ENCODE measurements around the gene PPP2R3A.
"Not testable (repeated sequence)": the region's sequence is repeated elsewhere in the genome, so short reads cannot be mapped to it uniquely, and the experiment has no call there.

Gene PPP2R3A

DNA sequence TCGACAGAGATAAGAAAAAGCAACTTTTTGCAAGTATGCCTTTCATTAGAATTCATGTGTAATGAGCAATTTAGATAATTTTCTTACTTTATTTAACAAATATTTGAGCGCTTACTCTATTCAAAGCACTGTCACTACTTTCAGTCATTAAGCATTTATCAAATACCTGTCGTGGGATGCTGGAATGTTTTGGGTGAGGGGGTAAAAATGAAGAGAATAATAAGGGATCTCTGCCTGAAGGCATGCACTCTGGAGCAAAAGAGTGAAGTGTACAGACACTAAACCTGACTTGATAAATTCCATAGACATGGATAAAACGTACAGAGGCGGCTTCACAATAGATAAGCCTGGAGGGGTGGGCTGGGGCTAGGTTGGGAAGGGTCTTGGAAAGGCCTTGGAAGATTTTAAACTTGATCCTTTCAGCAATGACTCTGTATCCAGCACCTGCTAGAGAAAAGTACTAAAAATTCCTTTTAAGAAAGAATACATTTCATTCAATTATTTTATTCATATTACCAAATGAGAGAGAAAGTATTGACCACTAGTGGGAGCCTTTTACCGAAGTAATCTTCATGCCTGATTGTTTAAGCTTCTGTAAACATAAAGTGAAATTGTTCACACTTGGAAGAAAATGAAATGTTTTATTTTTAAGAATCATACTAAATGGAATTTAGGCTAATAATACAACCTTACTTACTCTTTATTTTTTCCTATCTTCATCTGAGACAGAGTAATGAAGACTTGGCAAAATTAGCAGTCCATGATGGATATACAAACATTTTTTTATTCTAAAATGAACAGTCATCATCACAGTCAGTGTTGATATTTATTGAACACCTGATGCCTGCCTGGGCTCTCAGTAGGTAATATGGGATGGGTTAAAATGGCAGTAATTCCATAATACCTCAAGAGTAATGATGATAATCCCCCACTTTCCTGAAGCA lies 113.2 kb downstream of the PPP2R3A start:
- Mint-ChIP-seq H3K4me1 (ENCODE audit: low read depth) (no peaks in the 10 kb centered on the region), H3K27me3 (no peaks in the 10 kb centered on the region), H3K9me3 (ENCODE audit: low read depth) (no peaks in the 10 kb centered on the region), H3K27ac (no peak overlapping the region), H3K36me3 (peaks cover 4% of the 10 kb centered on the region), H3K4me3 (no peak overlapping the region)

DNA sequence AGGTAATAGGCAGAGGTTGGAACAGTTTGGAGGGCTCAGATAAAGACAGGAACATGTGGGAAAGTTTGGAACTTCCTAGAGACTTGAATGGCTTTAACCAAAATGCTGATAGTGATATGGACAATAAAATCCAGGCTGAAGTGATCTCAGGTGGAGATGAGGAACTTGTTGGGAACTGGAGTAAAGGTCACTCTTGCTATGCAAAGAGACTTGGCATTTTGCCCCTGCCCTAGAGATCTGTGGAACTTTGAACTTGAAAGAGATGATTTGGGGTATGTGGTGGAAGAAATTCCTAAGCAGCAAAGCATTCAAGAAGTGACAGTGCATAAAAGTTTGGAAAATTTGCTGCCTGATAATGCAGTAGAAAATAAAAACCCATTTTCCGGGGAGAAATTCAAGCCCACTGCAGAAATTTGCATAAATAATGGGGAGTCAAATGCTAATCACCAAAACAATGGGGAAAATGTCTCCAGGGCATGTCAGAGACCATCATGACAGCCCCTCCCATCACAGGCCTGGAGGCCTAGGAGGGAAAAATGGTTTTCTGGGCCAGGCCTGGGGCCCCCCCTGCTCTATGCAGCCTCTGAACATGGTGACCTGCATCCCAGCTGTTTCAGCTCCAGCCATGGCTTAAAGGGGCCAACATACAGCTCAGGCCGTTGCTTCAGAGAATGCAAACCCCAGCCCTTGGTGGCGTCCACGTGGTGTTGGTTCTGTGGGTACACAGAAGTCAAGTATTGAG lies 118.3 kb downstream of the PPP2R3A start:
- not testable (repeated sequence) for H3K27ac Mint-ChIP-seq; H3K4me3 Mint-ChIP-seq; H3K9me3 Mint-ChIP-seq (ENCODE audit: low read depth); H3K4me1 Mint-ChIP-seq (ENCODE audit: low read depth); H3K36me3 Mint-ChIP-seq; H3K27me3 Mint-ChIP-seq

DNA sequence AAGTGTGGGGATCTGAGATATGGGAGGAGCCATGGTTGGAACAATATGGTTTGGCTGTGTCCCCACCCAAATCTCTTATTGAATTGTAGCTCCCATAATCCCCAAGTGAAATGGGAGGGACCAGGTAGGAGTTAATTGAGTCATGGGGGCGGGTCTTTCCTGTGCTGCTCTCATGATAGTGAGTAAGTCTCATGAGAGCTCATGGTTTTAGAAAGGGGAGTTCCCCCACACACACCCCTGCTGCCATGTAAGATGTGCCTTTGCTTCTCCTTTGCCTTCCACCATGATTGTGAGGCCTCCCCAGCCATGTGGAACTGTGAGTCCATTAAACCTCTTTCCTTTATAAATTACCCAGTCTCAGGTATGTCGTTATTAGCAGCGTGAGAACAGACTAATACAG lies 119.5 kb downstream of the PPP2R3A start:
- not testable (repeated sequence) for H3K4me1 Mint-ChIP-seq (ENCODE audit: low read depth); H3K27ac Mint-ChIP-seq; H3K9me3 Mint-ChIP-seq (ENCODE audit: low read depth); H3K36me3 Mint-ChIP-seq; H3K27me3 Mint-ChIP-seq; H3K4me3 Mint-ChIP-seq

DNA sequence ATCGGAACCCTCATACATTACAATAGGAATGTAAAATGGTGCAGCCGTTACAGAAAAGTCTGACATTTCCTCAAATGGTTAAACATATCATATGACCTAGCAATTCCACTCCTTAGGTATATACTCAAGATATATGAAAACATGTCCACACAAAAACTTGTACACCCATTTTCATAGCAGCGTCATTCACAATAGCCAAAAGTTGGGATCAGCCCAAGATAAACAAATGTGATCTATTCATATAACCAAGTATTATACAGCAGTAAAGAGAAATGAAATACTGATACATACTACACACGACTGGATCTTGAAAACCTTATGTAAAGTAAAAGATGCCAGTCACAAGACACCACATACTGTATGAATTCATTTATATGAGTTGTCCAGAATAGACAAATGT lies 128.2 kb downstream of the PPP2R3A start:
- no peaks in the 10 kb centered on the region for H3K9me3 Mint-ChIP-seq (ENCODE audit: low read depth)
- no peak overlapping the region for H3K27ac Mint-ChIP-seq
- H3K36me3 Mint-ChIP-seq = peaks cover 4% of the 10 kb centered on the region
- no peaks in the 10 kb centered on the region for H3K4me1 Mint-ChIP-seq (ENCODE audit: low read depth)
- no peak overlapping the region for H3K4me3 Mint-ChIP-seq
- H3K27me3 Mint-ChIP-seq = no peaks in the 10 kb centered on the region

DNA sequence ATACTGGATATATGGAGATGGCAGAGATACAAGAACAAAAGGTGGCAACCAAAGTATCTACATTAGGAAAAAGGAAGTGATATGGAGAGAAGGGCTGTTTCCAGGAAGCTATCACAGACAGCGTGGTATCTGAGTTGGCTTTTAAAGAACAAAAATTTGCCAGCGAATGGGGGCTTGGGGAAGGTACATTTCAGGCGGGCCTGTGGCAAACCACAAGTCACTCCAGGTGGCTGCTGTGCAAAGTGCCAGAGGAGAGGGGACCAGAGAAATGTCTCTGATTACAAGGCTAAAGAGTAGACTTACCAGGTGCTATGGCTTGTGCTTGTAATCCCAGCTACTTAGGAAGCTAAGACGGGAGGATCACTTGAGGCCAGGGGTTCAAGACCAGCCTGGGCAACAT lies 139.5 kb downstream of the PPP2R3A start:
- no peak overlapping the region for H3K27ac Mint-ChIP-seq
- no peak overlapping the region for H3K4me3 Mint-ChIP-seq
- no peaks in the 10 kb centered on the region for H3K27me3 Mint-ChIP-seq
- no peaks in the 10 kb centered on the region for H3K9me3 Mint-ChIP-seq (ENCODE audit: low read depth)
- H3K4me1 Mint-ChIP-seq (ENCODE audit: low read depth) = peaks cover 15% of the 10 kb centered on the region
- H3K36me3 Mint-ChIP-seq = peaks cover 3% of the 10 kb centered on the region

DNA sequence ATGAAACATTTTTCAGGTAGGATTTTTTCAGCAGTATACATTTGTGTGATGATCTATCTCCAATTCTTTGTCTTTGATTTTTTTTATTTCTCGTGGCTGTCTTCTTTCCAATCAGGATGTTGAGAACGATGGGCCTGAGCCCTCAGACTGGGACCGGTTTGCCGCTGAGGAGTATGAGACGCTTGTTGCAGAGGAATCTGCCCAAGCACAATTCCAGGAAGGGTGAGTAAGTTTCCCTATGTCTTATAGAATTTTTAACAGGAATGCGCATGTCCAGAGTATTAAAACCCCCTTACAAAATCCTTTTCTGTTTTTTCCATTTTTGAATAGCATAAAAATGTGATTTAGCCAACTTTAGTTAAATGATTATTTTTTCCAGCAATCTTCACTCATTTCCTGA lies 140.6 kb downstream of the PPP2R3A start:
- Mint-ChIP-seq H3K27ac (no peak overlapping the region), H3K4me1 (ENCODE audit: low read depth) (peaks cover 16% of the 10 kb centered on the region), H3K36me3 (peaks cover 4% of the 10 kb centered on the region), H3K9me3 (ENCODE audit: low read depth) (no peaks in the 10 kb centered on the region), H3K27me3 (no peaks in the 10 kb centered on the region), H3K4me3 (no peak overlapping the region)

DNA sequence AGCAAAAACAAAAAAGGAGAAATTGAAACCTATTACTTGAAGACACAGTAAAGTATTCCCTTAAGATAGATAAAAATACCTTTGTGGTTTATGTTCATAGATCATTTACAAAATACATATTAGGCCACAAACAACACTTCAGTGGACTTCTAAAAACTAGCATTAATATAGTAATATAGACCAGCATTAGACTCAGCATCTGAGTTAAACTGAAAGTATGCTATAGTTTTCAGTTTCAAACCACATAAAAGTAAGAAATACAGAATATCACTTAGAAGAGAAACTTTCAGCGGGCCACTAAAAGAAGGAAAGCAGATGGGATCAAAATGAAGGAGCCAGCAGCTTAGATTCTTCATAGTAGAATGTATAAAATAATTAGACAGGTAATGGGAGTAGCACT lies 144.0 kb downstream of the PPP2R3A start:
- Mint-ChIP-seq H3K4me3 (no peak overlapping the region), H3K27me3 (no peaks in the 10 kb centered on the region), H3K36me3 (peaks cover 7% of the 10 kb centered on the region), H3K9me3 (ENCODE audit: low read depth) (no peaks in the 10 kb centered on the region), H3K27ac (no peak overlapping the region), H3K4me1 (ENCODE audit: low read depth) (peaks cover 16% of the 10 kb centered on the region)

DNA sequence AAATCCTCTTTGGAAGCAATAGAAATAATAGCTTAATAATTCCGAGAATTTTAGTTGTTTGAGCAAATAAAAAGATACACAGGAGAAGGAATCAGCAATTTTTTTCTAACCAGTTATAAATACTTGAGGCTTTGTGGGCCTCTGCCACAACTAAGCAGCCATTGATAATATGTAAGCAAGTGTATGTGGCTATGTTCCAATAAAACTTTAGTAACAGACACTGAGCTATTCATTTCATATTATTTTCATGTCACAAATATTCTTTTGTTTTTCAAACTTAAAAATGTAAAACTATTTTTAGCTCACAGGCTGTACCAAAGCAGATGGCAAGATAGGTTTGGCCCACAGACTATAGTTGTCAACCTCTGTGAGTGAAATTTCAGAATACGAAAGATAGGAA lies 145.0 kb downstream of the PPP2R3A start:
- Mint-ChIP-seq H3K4me3 (no peak overlapping the region), H3K4me1 (ENCODE audit: low read depth) (peaks cover 12% of the 10 kb centered on the region), H3K27me3 (no peaks in the 10 kb centered on the region), H3K36me3 (peaks cover 9% of the 10 kb centered on the region), H3K9me3 (ENCODE audit: low read depth) (no peaks in the 10 kb centered on the region), H3K27ac (no peak overlapping the region)

DNA sequence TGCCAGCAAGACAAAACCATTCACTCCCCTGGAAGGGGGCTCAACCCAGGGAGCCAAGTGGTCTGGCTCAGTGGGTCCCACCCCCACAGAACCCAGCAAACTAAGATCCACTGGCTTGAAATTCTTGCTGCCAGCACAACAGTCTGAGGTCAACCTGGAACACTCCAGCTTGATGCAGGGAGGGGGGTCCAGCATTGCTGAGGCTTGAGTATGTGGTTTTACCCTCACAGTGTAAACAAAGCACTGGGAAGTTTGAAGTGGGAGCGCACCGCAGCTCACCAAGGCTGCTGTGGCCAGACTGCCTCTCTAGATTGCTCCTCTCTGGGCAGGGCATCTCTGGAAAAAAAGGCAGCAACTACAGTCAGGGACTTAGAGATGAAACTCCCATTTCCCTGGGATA lies 148.9 kb downstream of the PPP2R3A start:
- no peaks in the 10 kb centered on the region for H3K27me3 Mint-ChIP-seq
- no peak overlapping the region for H3K27ac Mint-ChIP-seq
- H3K36me3 Mint-ChIP-seq = peaks cover 17% of the 10 kb centered on the region
- no peaks in the 10 kb centered on the region for H3K9me3 Mint-ChIP-seq (ENCODE audit: low read depth)
- peaks cover 8% of the 10 kb centered on the region for H3K4me1 Mint-ChIP-seq (ENCODE audit: low read depth)
- H3K4me3 Mint-ChIP-seq = no peak overlapping the region

DNA sequence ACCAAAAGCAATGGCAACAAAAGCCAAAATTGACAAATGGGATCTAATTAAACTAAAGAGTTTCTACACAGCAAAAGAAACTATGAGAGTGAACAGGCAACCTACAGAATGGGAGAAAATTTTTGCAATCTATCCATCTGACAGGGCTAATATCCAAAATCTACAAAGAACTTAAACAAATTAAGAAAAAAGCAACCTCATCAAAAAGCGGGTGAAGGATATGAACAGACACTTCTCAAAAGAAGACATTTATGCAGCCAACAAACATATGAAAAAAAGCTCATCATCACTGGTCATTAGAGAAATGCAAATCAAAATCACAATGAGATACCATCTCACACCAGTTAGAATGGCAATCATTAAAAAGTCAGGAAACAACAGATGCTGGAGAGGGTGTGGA lies 153.8 kb downstream of the PPP2R3A start:
- H3K36me3 Mint-ChIP-seq = peaks cover 11% of the 10 kb centered on the region
- H3K27ac Mint-ChIP-seq; H3K27me3 Mint-ChIP-seq; H3K9me3 Mint-ChIP-seq (ENCODE audit: low read depth); H3K4me1 Mint-ChIP-seq (ENCODE audit: low read depth); H3K4me3 Mint-ChIP-seq: not testable (repeated sequence)

DNA sequence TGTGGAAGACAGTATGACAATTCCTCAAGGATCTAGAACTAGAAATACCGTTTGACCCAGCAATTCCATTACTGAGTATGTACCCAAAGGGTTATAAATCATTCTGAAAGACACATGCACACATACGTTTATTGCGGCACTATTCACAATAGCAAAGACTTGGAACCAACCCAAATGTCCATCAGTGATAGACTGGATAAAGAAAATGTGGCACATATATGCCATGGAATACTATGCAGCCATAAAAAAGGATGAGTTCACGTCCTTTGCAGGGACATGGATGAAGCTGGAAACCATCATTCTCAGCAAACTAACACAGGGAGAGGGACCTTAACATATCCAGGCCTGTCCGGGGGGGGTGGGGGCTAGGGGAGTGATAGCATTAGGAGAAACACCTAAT lies 154.3 kb downstream of the PPP2R3A start:
- H3K27ac Mint-ChIP-seq; H3K27me3 Mint-ChIP-seq; H3K4me1 Mint-ChIP-seq (ENCODE audit: low read depth); H3K9me3 Mint-ChIP-seq (ENCODE audit: low read depth); H3K4me3 Mint-ChIP-seq: not testable (repeated sequence)
- peaks cover 11% of the 10 kb centered on the region for H3K36me3 Mint-ChIP-seq

DNA sequence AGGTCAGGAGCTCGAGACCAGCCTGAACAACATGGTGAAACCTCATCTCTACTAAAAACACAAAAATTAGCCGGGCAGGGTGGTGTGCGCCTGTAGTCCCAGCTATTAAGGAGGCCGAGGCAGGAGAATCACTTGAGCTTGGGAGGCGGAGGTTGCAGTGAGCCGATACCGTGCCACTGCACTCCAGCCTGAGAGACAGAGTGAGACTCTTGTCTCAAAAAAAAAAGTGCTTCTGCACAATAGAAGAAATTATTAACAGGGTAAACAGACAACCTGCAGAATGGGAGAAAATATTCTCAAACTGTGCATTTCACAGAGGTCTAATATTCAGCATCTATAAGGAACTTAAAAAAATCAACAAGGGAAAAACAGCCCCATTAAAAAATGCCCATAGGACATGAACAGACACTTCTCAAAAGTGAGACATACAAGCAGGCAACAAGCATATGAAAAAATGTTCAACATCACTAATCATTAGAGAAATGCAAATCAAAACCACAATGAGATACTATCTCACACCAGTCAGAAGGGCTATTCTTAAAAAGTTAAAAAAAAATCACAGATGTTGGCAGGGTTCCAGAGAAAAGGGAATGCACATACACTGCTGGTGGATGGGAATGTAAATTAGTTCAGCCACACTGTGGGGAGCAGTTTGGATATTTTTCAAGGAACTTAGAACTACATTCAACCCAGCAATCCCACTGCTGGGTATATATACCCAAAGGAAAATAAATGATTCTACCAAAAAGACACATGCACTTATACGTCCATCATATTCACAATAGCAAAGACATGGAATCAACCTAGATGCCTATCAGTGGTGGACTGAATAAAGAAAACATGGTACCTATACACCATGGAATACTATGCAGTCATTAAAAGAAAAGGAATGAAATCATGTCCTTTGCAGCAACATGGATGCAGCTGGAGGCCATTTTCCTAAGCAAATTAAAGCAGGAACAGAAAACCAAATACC lies 155.1 kb downstream of the PPP2R3A start:
- H3K27me3 Mint-ChIP-seq = no peaks in the 10 kb centered on the region
- H3K9me3 Mint-ChIP-seq (ENCODE audit: low read depth) = no peaks in the 10 kb centered on the region
- no peaks in the 10 kb centered on the region for H3K4me1 Mint-ChIP-seq (ENCODE audit: low read depth)
- no peak overlapping the region for H3K27ac Mint-ChIP-seq
- H3K36me3 Mint-ChIP-seq = peaks cover 7% of the 10 kb centered on the region
- no peak overlapping the region for H3K4me3 Mint-ChIP-seq

DNA sequence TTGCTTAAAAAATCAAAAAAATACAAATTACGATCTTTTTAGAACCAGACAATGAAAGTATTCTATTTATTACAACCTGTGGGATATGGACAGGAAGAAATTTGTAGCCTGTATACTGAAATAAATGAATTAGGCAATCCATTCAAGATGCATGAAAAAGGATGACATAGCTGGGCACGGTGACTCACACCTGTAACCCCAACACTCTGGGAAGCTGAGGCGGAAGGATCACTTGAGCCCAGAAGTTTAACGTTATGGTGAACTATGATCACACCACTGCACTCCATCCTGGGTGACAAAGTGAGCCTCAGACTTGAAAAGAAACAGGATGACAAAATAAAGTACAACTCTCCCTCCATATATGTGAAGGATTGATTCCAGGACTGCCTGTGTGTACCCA lies 156.5 kb downstream of the PPP2R3A start:
- Mint-ChIP-seq H3K4me1 (ENCODE audit: low read depth) (no peaks in the 10 kb centered on the region), H3K9me3 (ENCODE audit: low read depth) (no peaks in the 10 kb centered on the region), H3K36me3 (peaks cover 3% of the 10 kb centered on the region), H3K27me3 (no peaks in the 10 kb centered on the region), H3K4me3 (no peak overlapping the region), H3K27ac (no peak overlapping the region)

DNA sequence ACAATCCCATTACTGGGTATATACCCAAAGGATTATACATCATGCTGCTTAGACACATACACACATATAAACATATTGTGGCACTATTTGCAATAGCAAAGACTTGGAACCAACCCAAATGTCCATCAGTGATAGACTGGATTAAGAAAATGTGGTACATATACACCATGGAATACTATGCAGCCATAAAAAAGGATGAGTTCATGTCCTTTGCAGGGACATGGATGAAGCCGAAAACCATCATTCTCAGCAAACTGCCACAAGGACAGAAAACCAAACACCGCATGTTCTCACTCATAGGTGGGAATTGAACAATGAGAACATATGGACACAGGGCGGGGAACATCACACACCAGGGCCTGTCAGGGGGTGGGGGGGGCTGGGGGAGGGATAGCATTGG lies 166.1 kb downstream of the PPP2R3A start:
- not testable (repeated sequence) for H3K9me3 Mint-ChIP-seq (ENCODE audit: low read depth); H3K27ac Mint-ChIP-seq; H3K4me3 Mint-ChIP-seq; H3K27me3 Mint-ChIP-seq; H3K4me1 Mint-ChIP-seq (ENCODE audit: low read depth)
- peaks cover 11% of the 10 kb centered on the region for H3K36me3 Mint-ChIP-seq

DNA sequence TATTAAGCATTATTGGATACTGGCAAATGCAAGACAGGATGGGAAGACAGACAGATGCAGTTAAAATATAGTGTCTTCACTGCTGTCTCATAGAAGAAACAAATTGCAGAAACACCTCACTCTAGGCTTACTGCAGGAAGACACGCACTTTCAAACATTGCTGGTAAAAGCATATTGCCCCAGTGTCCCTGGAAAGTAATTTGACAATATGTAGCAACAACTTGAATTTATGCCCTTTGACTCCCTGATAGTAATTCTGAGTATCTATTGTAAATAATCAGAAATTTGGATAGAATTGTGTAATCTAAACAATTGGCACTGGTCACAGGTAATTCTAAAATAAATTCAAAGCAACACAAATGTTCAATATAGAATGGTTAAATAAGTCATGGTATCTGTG lies 168.6 kb downstream of the PPP2R3A start:
- H3K36me3 Mint-ChIP-seq = no peaks in the 10 kb centered on the region
- no peaks in the 10 kb centered on the region for H3K27me3 Mint-ChIP-seq
- no peak overlapping the region for H3K27ac Mint-ChIP-seq
- no peaks in the 10 kb centered on the region for H3K9me3 Mint-ChIP-seq (ENCODE audit: low read depth)
- peaks cover 4% of the 10 kb centered on the region for H3K4me1 Mint-ChIP-seq (ENCODE audit: low read depth)
- H3K4me3 Mint-ChIP-seq = no peak overlapping the region
